BLaER1 treated with 17β-estradiol and CSF1 and Interleukin-3, amounts not matched to agents 10 nM and 100 nM (cell line): ENCODE data around the gene NKX2-3.

ENCODE experiments used
- H3K27ac ChIP-seq, 11 experiments: shearing (Covaris generic); formaldehyde crosslinking; 2 replicates each; pipeline ENCODE4 v1.8.1; 2022
- H3K27me3 ChIP-seq, 11 experiments: shearing (Covaris generic); formaldehyde crosslinking; 2 replicates each; pipeline ENCODE4 v1.8.1; 2022
- H3K36me3 ChIP-seq, 11 experiments: shearing (Covaris generic); formaldehyde crosslinking; 2 replicates each; pipeline ENCODE4 v1.8.1; 2022
- H3K4me1 ChIP-seq, 10 experiments: shearing (Covaris generic); formaldehyde crosslinking; 2 replicates each; pipeline ENCODE4 v1.8.1; 2022
- H3K4me2 ChIP-seq, 11 experiments: shearing (Covaris generic); formaldehyde crosslinking; 2 replicates each; pipeline ENCODE4 v1.8.1; 2022
- H3K4me3 ChIP-seq, 10 experiments: shearing (Covaris generic); formaldehyde crosslinking; 2 replicates each; pipeline ENCODE4 v1.8.1; 2022
- H3K9ac ChIP-seq, 11 experiments: shearing (Covaris generic); formaldehyde crosslinking; 2 replicates each; pipeline ENCODE4 v1.8.1; 2022
- H3K9me3 ChIP-seq, 11 experiments: shearing (Covaris generic); formaldehyde crosslinking; replicated peaks in 1 of 11; 2 replicates each; pipeline ENCODE4 v1.8.1; 2022
- H4K20me1 ChIP-seq, 11 experiments: shearing (Covaris generic); formaldehyde crosslinking; 2 replicates each; pipeline ENCODE4 v1.8.1; 2022
- Cebpa-rat ChIP-seq, 11 experiments: shearing (Covaris generic); IDR thresholded peaks; 2 replicates each; pipeline ENCODE4 v1.8.1; 2022

NKX2-3 gene

GRCh38 chr10:99524736-99525380, 7.9 kb upstream of the NKX2-3 start:
- peaks cover 4 to 38% (median 26%) of the 10 kb centered on the region in 11 experiments; a peak in 19 of 22 replicates for H3K9me3 ChIP-seq
- TF ChIP-seq Cebpa-rat (IDR thresholded peaks at IDR 0.05), result no peak
- H3K9ac ChIP-seq, result no peak overlapping the region
- H4K20me1 ChIP-seq, result peaks cover 0 to 31% (median 22%) of the 10 kb centered on the region in 11 experiments; a peak in 18 of 22 replicates
- no peak overlapping the region for H3K4me3 ChIP-seq
- H3K27me3 ChIP-seq, result peaks cover 44 to 86% (median 68%) of the 10 kb centered on the region in 11 experiments
- H3K36me3 ChIP-seq, result no peaks in the 10 kb centered on the region
- H3K27ac ChIP-seq, result no peak overlapping the region
- peaks cover 0 to 2% (median under 1%) of the 10 kb centered on the region in 10 experiments; a peak in 6 of 20 replicates for H3K4me1 ChIP-seq
- no peak overlapping the region for H3K4me2 ChIP-seq

DNA sequence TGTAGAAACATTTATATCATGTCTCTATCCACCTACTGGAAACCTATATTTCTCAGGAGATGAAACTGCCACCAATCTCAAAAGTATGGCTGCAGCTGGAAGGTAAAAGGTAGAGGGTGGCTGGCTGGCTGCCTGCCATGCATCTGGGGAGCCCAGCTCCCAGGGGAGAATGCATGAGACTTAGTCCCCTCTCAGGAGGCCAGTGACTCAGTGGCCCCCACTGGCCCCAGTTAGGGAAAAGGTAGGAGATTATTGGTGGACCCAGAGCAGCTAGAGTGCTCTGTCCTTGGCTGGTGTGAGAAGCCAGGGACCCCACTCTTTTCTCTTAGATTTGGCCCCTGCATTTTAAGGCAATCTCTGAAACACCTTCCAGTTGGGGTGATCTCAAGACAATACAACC, 6.8 kb upstream of the NKX2-3 start:
- Histone ChIP-seq H3K4me3 (no peak overlapping the region), H3K4me1 (peaks cover 8 to 12% (median 11%) of the 10 kb centered on the region in 10 experiments), H3K9ac (no peak overlapping the region), H3K27ac (no peak overlapping the region), H3K4me2 (no peak overlapping the region), H3K9me3 (peaks cover 0 to 30% (median 19%) of the 10 kb centered on the region in 11 experiments; a peak in 17 of 22 replicates), H3K36me3 (no peaks in the 10 kb centered on the region), H4K20me1 (peaks cover 0 to 40% (median 31%) of the 10 kb centered on the region in 11 experiments; a peak in 18 of 22 replicates), H3K27me3 (peaks cover 46 to 86% (median 68%) of the 10 kb centered on the region in 11 experiments)
- TF ChIP-seq Cebpa-rat (IDR thresholded peaks at IDR 0.05), result no peak

DNA sequence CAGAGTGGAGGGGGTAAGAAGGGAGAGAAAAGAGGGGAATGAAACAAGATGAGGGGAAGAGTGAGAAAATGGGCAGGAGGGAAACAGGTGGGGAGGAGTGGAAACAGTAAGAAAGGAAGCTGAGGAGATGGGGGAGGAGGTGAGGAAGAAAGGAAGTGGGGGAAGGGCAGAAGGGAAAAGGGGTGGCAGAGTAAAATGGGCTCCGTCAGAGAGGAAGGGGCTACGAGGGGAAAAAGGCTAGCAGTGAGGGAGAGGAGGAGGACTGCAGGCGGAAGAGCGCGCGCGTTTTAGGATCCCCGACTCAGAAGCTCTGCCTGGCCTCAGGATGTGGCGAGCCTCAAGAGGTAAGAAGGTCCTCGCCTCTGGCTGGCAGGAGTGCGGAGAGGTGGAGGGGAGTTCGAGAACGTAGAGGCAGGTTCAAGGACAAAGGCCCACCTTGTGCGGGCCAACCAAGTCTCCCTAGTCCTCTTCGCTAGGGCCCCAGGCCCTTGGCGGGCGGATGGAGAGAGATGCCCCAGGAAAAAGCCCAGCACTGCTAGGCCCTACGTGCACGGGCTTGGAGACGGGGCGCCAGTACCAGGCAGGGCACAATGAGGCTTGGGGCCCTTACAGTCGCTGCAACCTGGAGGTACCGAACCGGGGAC, 5.8 kb upstream of the NKX2-3 start:
- Histone ChIP-seq H3K27me3 (peaks cover 54 to 86% (median 68%) of the 10 kb centered on the region in 11 experiments), H3K36me3 (no peaks in the 10 kb centered on the region), H3K4me2 (no peak overlapping the region), H4K20me1 (peaks cover 0 to 51% (median 40%) of the 10 kb centered on the region in 11 experiments; a peak in 18 of 22 replicates), H3K4me3 (no peak overlapping the region), H3K9me3 (peaks cover 0 to 30% (median 14%) of the 10 kb centered on the region in 11 experiments; a peak in 15 of 22 replicates), H3K27ac (no peak overlapping the region), H3K4me1 (peaks cover 13 to 17% (median 16%) of the 10 kb centered on the region in 10 experiments), H3K9ac (no peak overlapping the region)
- TF ChIP-seq Cebpa-rat (IDR thresholded peaks at IDR 0.05), result no peak

GRCh38 chr10:99527526-99528493, 4.9 kb upstream of the NKX2-3 start:
- peaks cover 62 to 86% (median 76%) of the 10 kb centered on the region in 11 experiments for H3K27me3 ChIP-seq
- no peak overlapping the region for H3K9ac ChIP-seq
- no peak overlapping the region for H3K4me3 ChIP-seq
- no peak overlapping the region for H3K4me2 ChIP-seq
- no peak overlapping the region for H3K27ac ChIP-seq
- no peaks in the 10 kb centered on the region for H3K36me3 ChIP-seq
- peaks cover 13 to 23% (median 21%) of the 10 kb centered on the region in 10 experiments for H3K4me1 ChIP-seq
- TF ChIP-seq Cebpa-rat (IDR thresholded peaks at IDR 0.05), result no peak
- H4K20me1 ChIP-seq, result peaks cover 0 to 59% (median 43%) of the 10 kb centered on the region in 11 experiments; a peak in 18 of 22 replicates
- H3K9me3 ChIP-seq, result peaks cover 0 to 32% (median 11%) of the 10 kb centered on the region in 11 experiments; a peak in 13 of 22 replicates

- Histone ChIP-seq H3K27me3 (peaks cover 71 to 87% (median 81%) of the 10 kb centered on the region in 11 experiments), H3K9ac (no peak overlapping the region), H3K9me3 (peaks cover 0 to 40% (median 11%) of the 10 kb centered on the region in 11 experiments; a peak in 13 of 22 replicates), H3K4me2 (no peak overlapping the region), H4K20me1 (peaks cover 0 to 68% (median 53%) of the 10 kb centered on the region in 11 experiments; a peak in 18 of 22 replicates), H3K36me3 (no peaks in the 10 kb centered on the region), H3K4me1 (peaks cover 13 to 27% (median 23%) of the 10 kb centered on the region in 10 experiments), H3K27ac (no peak overlapping the region), H3K4me3 (no peak overlapping the region)
- no peak for TF ChIP-seq Cebpa-rat (IDR thresholded peaks at IDR 0.05)
These were observed 4.0 kb upstream of the NKX2-3 start for GRCh38 chr10:99528494-99529441.

- peak overlapping the region in 2 of 10 experiments; percentile 28 to 61; a peak in 2 of 20 replicates for H3K4me3 ChIP-seq
- H3K4me1 ChIP-seq, result peaks cover 14 to 29% (median 24%) of the 10 kb centered on the region in 10 experiments
- no peaks in the 10 kb centered on the region for H3K36me3 ChIP-seq
- H3K9ac ChIP-seq, result no peak overlapping the region
- H3K27ac ChIP-seq, result no peak overlapping the region
- peaks cover 80 to 90% (median 89%) of the 10 kb centered on the region in 11 experiments for H3K27me3 ChIP-seq
- no peak for TF ChIP-seq Cebpa-rat (IDR thresholded peaks at IDR 0.05)
- peaks cover 2 to 49% (median 14%) of the 10 kb centered on the region in 11 experiments; a peak in 15 of 22 replicates for H3K9me3 ChIP-seq
- peak overlapping the region in 3 of 11 experiments; percentile 82 to 87 (median 83); a peak in 5 of 22 replicates for H3K4me2 ChIP-seq
- peaks cover 0 to 73% (median 60%) of the 10 kb centered on the region in 11 experiments; a peak in 18 of 22 replicates for H4K20me1 ChIP-seq
These were observed 3.1 kb upstream of the NKX2-3 start for GRCh38 chr10:99529591-99530107.
